HL-60/S4 treated with retinoic acid at 250 ng/mL for 4 days and 3 days (cell line): ENCODE data around the gene DDR1.
"Not testable (repeated sequence)": the region's sequence is repeated elsewhere in the genome, so short reads cannot be mapped to it uniquely, and the experiment has no call there.

Experiments used
- in situ Hi-C: fragments of 300-500 bp; cut with MboI; formaldehyde crosslinking; loops from 2 replicates; pipeline ENCODE4 v1.7.0; 2022; ENCODE audit warnings: low sequenced_read_pairs

DDR1 gene

DNA sequence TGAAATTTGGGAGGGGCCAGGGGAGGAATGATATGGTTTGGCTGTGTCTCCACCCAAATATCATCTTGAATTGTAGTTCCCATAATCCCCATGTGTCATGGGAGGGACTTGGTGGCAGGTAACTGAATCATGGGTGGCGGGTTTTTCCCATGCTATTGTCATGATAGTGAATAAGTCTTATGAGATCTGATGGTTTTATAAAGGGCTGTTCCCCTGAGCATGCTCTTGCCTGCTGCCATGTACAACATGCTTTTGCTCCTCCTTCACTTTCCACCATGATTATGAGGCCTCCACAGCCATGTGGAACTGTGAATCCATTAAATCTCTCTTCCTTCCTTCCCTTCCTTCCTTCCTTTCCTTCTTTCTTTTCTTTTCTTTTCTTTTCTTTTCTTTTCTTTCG is 31.9 kb upstream of the DDR1 start:
- in situ Hi-C loops, result not testable (repeated sequence)

DNA sequence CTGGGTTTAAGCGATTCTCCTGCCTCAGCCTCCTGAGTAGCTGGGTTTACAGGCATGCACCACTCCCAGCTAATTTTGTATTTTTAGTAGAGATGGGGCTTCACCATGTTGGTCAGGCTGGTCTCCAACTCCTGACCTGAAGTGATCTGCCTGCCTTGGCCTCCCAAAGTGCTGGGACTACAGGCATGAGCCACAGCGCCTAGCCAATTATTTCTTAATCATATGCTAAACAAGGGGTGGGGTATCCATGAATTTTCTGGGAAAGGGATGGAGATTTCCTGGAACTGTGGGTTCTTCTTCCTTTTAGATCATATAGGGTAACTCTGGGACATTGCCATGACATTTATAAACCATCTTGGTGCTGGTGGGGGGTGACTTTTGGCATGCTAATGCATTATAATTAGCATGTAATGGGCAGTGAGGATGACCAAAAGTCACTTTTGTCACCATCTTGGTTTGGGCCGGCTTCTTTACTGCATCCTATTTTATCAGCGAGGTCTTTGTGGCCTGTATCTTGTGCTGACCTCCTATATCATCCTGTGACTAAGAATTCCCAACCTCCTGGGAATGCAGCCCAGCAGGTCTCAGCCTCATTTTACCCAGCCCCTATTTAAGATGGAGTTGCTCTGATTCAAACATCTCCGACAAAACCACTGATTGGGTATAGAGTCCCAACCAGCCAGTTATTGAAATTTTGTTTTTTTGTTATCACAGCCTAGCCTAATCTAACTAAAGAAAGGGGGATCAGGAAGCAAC is 29.9 kb upstream of the DDR1 start:
- in situ Hi-C loops, result no loop called here

DNA sequence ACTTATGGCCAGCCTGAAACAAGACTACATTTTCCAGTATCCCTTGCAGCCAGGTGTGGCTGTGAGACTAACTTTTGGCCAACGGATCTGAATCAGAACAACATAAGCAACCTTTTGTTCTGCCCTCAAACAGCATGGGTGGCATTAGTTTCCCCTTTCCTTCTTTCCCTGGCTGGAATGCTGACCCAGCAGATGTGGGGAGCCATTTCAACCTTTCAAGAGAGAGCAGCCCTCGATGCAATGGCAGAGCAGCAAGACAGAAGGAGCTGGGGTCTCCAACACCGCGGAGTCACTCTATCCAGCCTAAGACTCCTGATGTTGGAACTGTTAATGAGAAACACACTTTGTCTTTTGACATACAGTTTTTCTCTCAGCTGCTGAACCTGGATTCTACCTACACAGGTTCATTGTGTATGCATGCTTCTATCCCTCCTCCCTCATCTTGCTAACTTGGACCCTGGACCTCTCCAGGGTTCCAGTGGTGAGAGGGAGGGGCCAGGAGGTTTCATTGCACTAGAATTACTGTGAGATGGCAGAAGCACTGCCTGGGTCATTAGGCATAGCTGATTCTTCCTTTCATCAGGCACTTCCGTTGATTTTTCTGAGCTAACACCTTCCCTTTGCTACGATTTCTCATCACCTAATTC is 28.8 kb upstream of the DDR1 start:
- in situ Hi-C loops, result no loop called here

DNA sequence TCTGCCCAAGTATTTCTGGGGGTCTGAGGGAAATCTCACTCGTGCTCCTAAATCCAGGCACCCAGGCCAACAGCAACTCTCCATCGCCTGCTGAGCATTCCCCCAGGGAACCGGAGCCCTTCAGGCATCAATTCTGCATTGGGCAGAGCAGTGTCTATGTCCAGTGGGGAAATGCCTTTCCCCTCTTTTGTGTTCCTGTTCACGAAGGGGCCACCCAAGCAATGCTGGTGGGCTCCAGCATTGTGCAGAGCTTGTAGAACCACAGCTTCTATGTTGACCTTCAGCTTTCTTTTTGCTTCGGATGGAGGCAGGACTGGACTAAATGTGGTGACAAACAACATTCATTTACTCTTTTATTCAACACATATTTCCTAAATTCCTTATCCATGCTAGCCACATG is 27.2 kb upstream of the DDR1 start:
- in situ Hi-C loops, result no loop called here

DNA sequence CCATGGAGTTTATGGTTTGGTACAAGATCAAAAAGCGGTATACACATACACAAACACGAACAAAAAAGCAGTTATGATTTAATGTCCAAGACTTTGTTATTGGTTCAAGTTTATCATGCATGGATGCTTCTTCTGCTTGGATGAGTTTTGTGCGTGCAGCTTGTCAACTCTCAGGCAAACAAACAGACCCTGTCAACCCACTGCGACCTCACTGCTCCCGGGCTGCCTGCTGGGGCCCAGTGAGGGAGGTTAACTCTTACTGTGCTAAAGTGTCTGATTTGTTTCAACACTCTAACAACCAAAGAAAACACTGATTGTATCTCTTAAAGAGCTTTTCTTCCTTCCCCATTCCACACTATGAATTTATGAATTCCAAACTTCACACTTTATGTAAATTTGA is 26.8 kb upstream of the DDR1 start:
- in situ Hi-C loops, result no loop called here

DNA sequence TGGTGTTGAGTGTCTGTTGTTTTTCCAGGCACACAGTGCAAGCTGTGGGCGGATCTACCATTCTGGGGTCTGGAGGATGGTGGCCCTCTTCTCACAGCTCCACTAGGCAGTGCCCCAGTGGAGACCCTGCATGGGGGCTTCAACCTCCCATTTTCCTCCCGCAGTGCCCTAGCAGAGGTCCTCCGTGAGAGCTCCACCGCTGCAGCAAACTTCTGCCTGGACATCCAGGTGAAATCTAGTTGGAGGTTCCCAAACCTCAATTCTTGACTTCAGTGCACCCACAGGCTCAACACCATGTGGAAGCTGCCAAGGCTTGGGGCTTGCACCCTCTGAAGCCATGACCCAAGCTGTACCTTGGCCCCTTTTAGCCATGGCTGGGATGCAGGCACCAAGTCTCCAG is 24.6 kb upstream of the DDR1 start:
- in situ Hi-C loops, result not testable (repeated sequence)

DNA sequence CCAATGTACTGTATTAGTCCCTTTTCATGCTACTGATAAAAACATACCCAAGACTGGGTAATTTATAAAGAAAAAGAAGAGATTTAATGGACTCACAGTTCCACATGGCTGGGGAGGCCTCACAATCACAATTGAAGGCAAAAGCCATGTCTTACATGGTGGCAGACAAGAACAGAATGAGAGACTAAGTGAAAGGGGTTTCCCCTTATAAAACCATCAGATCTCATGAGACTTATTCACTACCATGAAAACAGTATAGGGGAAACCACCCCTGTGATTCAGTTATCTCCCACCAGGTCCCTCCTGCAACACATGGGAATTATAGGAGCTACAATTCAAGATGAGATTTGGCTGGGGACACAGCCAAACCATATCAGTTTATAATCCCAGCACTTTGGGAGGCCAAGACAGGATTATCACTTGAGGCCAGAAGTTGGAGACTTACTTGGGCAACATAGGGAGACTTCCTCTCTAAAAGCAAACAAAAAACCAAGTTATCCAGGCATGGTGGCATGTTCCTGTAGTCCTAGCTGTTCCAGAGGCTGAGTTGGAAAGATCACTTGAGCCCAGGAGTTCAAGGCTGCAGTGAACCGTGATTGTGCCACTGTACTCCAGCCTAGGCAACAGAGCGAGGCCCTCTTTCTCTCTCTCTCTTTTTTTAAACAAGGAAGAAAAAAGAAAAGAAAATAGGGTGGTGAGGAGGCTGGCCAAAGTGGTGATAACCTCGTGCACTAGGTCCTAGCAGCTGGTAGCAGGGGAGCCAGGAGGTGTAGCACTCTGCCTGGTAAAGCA is 22.9 kb upstream of the DDR1 start:
- in situ Hi-C loops, result no loop called here

DNA sequence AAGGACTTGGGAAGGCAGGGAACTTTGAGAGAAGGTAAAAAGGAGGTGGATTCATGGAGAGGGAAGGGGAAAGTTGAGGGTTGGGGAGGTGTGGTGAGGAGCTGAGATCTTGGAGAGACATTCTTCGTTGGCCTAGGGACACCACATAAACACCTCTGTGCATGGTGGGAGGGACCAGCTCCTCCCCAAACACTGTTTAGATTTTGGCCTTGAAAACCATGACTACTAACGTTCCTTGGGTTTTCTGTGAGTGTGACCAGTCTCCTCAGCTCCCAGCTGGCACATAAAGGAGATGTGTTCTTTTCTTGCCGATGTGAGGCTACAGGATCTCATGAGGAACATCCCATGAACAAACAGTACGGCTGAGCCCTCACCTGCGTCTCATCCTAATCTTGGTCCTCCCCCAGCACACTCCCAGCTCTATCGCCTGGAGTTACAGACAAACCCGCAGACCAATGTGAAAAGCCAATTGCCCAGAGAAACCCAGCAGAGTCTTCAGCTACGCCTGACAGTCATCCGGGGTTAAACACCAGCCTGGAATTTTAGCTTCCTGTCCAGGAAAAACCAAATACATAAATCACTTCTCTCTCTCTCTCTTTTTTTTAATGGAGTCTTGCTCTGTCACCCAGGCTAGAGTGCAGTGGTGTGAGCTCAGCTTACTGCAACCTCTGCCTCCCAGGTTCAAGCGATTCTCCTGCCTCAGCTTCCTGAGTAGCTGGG is 22.0 kb upstream of the DDR1 start:
- in situ Hi-C loops, result no loop called here

DNA sequence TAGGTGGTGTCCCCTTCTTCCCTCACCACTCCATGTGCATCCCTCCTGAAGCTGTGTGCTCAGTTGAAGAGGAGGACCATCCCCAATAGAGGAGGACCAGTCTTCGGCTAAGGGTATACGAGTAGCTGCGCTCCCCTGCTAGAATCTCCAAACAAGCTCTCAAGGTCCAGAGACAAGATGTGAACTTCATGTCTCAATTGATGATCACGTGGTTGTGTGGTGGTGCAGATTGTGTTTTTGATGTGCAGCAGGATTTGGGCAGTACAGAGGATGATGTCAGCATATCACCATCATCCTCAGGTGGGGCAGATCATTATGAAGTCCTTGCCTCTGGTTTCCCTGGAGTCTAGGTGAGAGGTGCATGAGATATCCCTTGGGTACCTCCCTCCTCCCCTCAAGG is 20.0 kb upstream of the DDR1 start:
- in situ Hi-C loops, result no loop called here

DNA sequence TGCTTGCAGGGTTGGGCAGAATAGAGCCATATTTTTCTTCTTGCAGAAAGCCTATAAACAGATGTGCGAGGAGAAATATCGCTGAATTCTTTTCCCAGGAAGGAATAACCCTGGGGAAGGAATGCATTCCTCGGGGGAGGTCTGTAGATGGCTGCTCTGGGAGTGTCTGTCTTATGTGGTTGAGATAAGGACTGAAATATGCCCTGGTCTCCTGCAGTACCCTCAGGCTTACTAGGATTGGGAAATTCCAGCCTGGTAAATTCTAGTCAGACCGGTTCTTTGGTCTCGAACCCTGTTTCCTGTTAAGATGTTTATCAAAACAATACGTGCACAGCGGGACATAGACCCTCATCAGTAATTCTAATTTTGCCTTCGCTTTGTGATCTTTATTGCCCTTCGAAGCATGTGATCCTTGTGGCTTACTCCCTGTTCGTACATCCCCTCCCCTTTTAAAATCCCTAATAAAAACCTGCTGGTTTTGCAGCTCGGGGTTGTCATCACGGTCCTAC is 15.0 kb upstream of the DDR1 start:
- in situ Hi-C loops, result not testable (repeated sequence)

DNA sequence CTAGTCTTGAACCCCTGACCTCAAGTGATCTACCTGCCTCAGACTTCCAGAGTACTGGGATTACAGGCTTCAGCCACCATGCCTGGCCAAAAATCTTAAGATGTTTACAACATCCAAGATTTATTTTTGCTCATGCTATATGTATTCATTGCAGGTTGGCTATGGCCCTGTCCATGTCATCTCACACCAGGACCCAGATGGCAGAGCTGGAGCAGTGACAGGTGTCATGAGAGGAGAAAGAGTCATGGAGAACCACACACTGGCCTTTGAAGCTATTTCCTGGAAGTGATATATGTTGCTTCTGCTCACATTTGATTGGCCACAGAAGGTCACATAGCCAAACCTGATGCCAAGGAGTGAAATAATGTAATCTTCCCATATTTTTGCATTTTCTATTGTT is 13.8 kb upstream of the DDR1 start:
- in situ Hi-C loops, result no loop called here

DNA sequence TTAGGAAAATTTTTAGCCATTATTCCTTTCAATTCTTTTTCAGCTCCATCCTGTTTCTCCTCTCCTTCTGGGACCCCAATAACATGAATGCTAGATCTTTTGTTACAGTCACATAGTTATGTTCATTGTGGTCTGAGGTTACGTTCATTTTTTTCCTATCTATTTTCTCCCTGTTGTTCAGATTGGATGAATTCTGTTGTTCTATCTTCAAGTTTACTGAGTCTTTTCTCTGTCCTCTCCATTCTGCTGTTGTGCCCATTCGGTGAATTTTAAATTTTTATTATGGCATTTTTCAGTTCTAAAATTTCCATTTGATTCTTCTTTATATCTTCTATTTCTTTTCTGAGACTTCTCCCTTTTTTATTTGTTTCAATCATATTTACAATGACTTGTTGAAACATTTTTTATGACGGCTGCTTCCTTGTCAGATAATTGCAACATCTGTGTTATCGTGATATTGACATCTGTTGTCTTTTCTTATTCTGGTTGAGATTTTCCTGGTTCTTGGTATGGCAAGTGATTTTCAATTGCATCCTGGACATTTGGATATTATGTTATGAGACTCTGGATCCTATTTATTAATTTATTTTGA is 12.6 kb upstream of the DDR1 start:
- in situ Hi-C loops, result no loop called here

DNA sequence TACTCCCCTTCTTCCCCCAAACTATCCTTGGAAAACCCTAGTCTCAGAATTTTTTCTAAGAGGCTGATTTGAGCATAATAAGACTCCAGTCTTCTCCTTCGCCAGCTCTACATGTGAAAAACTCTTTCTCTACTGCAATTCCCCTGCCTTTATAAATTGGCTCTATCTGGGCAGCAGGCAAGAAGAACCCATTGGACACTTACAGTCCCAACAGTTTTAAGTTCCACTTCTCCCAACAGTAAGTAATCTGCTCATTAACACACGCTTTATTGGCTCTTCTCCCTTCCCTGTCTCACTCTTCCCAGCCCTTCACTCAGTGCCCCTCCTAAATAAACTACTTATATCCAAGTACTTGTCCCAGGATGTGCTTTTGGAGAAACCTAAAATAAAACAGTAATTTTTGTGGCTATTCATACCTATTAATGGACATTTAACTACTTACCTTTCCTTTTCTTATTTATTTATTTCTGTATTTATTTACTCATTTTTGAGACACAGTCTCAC is 11.1 kb upstream of the DDR1 start:
- in situ Hi-C loops, result no loop called here

DNA sequence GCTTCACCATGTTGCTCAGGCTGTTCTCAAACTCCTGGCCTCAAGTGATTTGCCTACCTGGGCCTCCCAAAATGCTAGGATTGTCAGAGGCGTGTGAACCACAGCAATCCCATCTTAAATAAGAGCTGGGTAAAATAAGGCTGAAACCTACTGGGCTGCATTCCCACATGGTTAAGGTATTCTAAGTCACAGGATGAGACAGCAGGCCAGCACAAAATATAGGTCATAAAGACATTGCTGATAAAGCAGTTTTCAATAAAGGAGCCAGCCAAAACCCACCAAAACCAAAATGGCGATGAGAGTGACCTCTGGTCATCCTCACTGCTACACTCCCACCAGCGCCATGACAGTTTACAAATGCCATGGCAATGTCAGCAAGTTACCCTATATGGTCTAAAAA is 10.5 kb upstream of the DDR1 start:
- in situ Hi-C loops, result not testable (repeated sequence)

DNA sequence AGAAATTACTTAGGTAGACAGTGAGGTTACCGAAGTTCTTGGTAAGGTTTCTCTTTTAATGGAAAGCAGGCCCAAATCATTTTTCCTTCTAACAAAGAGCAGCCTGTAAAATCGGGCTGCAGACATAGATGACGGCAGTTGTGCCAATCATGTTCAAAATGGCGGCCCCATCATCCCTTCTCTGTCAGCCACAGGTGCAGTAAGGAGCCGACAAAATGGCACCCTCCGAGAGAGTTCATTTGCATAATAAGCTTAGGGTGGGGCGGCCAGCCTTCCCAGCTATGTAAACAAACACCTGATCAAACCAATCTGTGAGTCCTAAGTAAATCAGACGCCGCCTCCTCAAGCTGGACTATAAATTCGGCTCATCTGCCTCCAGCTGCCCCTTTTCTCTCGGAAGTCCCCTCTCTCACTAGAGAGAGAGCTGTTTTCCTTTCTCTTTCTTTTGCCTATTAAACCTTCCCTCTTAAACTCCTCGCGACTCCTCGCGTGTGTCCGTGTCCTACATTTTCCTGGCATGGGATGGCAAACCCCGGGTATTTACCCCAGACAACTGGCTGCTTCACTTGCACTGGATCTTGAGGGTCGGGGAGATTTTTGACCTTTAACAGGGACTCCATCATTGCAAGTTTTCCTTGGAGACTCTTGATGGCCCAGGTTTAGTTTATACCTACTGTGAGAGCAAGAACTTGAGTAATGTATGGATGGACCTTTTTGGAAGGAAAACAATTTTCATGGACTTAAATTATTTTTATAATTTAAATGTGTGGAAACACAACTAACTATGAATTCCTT is 8.9 kb upstream of the DDR1 start:
- in situ Hi-C loops, result no loop called here

DNA sequence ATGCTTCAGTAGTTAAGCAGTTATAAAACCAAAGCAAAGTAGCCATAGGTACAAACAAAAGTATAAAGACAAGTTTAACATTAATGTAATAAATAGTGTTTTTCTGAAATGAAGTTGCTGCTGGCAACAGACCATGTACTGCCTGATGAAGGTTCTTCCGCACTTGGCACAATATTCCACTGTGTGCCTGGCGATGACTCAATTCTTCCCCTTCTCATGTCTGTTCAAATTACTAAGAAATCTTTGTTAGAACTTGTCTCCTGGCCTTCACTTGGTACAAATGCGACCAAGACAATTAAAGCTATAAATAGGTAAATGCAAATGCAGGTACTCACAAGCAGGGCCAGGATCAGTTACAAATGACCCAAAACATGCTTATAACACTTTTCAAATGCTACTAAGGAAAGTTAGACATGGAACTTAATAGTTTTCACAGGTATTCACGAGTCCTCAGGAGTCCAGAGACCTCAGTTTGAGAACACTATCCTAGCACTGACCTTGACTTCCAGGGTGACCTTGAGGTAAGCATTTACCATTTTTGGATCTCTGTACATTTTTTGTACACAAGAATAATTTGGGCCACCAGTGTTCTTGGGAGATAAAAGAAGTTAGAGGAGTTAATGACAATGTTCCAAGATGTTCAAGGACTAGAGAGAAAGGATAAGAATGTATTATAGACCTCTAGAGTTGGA is 8.1 kb upstream of the DDR1 start:
- in situ Hi-C loops, result no loop called here

DNA sequence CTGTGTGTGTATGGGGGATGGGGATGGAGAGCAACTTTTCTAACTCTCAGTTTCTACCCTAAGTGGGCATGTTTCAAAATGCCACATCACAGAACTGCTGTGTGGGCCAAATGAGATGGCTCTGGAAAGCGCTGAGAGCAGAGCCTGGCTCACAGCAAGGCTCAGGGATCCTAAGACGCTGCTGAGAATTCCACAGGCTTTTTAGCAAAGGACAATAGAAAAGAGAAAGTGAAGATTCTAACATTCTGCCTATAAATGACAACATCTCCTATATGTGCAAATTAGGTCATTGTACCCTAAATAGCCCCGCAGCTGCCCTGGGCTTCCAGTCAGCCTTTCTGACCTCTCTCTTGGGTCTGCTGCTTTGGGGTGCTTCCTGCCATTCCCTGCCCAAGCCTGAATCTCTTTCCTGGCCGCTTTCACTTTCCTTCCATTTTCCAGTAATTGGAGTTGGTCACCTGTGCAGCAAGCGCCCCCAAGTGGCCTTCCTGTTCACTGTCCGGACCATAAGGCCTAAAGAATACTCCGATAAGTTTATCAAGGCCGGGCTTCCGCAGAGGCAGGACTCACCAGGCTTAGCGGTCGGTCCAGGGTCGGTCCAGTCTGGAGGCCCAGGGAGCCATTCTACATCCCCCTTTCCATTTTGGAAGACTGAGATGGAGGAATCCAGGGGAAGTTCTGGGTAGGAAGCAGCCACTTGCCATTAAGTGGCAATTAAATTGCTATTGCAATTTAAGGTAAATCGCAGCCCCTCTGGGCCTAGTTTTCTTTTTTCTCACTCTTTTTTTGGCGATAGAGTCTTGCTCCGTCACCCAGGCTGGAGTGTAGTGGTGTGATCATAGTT is 6.7 kb upstream of the DDR1 start:
- in situ Hi-C loops, result no loop called here

DNA sequence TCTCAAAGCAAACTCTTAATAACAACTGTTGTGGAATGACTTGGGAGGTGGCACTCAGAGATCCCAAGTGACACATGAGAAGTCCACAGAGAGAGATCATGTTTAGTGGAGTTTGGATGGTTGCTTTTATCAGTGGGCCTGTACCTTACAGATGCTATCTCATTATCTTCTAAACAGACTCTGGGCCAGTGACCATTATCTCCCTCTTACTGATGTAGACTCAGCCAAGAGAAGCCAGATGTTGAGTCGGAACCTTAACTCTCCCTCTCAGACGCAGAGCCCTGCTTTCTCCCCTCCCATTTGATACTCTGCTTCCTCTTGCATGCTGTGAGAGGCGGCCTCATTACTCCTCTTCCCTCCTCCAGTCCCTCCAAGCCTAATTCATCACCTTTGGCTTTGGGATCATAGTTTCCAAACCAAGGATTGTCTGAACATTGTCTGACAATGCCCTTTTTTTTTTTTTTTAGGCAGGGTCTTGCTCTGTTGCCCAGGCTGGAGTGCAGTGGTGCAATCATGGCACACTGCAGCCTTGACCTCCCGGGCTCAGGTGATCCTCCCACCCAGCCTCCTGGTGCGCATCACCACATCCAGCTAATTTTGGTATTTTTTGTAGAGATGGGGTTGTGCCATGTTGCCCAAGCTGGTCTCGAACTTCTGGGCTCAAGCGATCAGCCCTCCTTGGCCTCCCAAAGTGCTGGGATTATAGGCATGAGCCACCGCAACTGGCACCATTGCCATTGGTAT is 4.5 kb upstream of the DDR1 start:
- in situ Hi-C loops, result no loop called here
